Activated CD4-positive, alpha-beta T cell treated with anti-CD3 and anti-CD28 coated beads, Interleukin-2, amount 50 U/mL, for 1 hour (primary cell): ENCODE measurements around the gene PITPNC1.
"Not testable (repeated sequence)": the region's sequence is repeated elsewhere in the genome, so short reads cannot be mapped to it uniquely, and the experiment has no call there.

Experiments used
- DNase-seq: peaks from one replicate; pipeline ENCODE4 v3.0.0-alpha.2; 2020

Gene PITPNC1

GRCh38 chr17:67633751-67634211 is 256.7 kb downstream of the PITPNC1 start:
- DNase-seq, result no peak

DNA sequence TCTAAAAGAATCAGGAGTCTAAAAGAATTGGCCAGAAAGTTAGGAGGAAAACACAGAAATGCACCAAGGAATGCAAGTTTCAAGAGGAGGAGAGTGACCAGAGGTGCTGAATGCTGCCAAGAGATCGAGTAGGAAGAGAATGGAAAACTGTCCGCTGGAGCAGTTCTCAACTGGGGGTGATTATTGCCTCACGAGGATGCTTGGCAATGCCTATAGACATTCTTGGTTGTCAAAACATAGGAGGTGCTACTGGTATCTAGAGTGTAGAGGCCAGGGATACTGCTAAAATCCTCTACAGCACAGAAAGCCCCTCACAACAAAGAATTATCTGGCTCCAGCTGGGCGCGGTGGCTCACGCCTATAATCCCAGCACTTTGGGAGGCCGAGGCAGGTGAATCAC is 258.6 kb downstream of the PITPNC1 start:
- no peak for DNase-seq

- DNase-seq, result no peak
Observed at GRCh38 chr17:67636312-67636711, 259.2 kb downstream of the PITPNC1 start.

- DNase-seq, result no peak
Observed at GRCh38 chr17:67636834-67637520, 259.9 kb downstream of the PITPNC1 start.

DNA sequence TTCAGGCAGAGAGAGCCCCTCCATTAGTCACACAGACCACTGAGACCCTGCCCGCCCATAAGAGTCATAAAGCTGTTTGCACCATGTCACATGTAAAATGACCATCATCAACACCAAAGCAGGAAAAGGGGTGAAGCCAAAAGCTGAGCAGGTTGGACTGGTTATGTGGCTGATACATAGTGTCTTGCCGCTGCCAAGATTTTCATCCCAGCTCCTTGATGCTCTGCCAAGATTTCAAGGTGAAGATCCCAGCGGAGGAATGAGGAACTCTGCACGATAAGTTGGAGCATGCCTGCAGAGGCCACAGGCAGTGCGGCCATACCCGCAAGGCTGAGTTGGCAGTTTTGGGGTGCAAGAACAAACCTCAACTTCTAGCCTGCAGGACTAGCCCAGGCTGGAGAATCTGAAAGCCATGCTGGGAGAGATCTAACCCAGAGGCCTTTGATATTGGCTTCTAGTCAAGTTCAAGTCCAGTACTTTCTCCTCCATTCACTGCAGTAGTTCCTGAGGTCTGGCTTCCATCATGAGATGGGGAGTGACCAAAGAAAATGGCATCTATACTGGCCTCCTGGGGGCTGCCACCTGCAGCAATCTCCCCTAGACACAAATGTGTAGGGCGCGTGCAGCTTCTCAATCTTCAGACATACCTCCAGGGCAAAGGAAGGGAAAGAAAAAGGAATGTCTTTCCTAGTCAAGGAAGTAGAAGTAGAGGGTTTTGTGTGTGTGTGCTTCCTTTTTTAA is 261.0 kb downstream of the PITPNC1 start:
- DNase-seq, result no peak

DNA sequence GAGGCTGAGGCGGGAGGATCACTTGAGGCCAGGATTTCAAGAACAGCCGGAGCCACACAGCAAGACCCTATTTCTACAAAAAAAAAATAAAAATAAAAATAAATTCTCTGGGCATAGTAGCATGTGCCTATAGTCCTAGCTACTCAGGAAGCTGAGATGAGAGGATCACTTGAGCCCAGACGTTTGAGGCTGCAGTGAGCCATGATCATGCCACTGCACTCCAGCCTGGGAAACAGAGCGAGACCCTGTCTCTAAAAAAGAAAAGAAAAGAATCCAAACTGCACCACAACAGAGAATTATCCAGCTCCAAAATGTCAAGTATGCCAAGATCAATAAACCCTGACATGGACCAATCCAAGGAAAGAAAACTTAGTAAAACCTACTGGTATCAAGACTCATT is 261.8 kb downstream of the PITPNC1 start:
- DNase-seq, result no peak

- no peak for DNase-seq
Observed at GRCh38 chr17:67639555-67639954, 262.5 kb downstream of the PITPNC1 start.

- no peak for DNase-seq
Observed at GRCh38 chr17:67639979-67640378, 262.9 kb downstream of the PITPNC1 start.

DNA sequence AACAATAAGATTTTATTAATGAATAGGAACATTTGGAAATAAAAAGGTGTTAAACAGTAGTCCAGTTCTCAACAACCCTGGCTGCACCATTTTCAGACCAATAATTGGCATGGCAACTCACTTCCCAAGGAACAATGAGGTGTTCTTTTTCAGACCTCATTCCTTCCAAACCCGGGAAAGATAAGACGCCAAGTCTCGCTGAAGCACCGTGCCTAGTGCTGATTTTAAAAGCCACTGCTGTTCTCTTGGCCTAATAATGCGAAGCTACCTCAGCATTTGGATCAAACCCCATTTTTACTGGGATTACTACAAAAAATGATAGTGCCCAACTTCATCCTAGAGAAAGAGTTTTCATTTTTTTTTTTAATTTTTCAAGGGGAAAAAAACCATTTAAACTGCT is 265.4 kb downstream of the PITPNC1 start:
- DNase-seq, result no peak

GRCh38 chr17:67644061-67644460 is 267.0 kb downstream of the PITPNC1 start:
- no peak for DNase-seq

GRCh38 chr17:67645195-67645594 is 268.1 kb downstream of the PITPNC1 start:
- not testable (repeated sequence) for DNase-seq

GRCh38 chr17:67646472-67646871 is 269.4 kb downstream of the PITPNC1 start:
- DNase-seq, result no peak

GRCh38 chr17:67647482-67647881 is 270.4 kb downstream of the PITPNC1 start:
- no peak for DNase-seq

DNA sequence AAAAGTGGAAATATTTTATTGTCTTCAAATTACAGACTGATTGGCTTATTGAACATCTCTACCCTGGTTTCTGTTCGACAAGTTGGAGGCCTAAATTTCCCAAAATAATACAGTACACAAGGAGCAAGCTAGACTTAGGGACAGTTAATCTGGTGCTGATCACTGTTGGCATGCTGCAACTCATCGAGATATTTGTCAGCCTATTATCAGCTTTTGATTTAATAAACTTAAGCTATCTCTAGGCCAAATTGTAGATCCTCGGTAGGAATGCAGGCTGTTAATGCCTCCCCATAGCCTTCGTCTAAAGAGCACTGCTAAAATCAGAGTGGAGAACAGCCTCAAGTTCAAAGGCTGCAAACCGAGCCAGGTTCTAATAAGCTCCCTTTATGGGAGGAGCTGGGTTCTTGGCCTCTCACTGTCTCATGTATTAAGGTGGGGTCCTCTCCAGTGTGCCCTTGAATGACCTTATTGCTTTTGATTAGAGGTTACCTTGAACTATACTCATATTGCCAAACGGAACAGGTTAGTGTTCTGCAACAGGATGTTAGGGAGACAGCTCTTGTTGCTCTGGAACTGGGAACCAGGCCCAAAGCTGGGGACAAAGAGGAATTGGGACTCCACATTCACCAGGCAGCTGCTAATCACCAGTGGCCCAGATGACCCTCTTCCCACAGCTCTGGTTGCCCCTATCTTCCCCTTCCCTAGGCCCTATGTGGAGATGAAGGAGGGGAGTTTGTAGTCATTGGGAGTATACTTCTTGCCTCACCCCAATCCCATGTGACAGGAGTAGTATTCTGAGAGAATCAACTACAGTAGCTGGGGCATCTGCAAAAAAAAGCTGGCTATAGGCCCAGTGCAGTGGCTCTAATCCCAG is 271.2 kb downstream of the PITPNC1 start:
- no peak for DNase-seq

- DNase-seq, result not testable (repeated sequence)
Observed at GRCh38 chr17:67648906-67649295, 271.8 kb downstream of the PITPNC1 start.

DNA sequence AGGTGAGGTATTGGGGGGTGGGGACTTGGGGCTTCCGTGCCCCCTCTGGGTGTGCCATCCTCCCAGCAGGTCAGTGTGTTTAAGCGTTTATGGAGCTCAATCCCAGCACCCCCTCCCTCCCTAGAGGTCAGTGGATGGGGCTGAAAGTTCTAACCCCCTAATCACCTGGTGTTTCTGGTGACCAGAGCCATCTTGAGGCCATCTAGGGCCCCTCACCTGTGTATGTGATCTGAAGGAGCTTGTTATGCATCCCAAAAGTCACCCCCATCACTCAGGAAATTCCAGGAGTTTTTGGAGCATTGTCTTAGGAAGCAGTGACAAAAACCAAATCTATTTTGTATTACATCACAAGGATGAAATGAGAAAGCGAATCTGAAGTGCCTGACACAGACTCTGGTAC is 272.8 kb downstream of the PITPNC1 start:
- DNase-seq, result no peak

- not testable (repeated sequence) for DNase-seq
Observed at GRCh38 chr17:67651218-67651579, 274.1 kb downstream of the PITPNC1 start.

- no peak for DNase-seq
Observed at GRCh38 chr17:67652433-67652832, 275.4 kb downstream of the PITPNC1 start.

DNA sequence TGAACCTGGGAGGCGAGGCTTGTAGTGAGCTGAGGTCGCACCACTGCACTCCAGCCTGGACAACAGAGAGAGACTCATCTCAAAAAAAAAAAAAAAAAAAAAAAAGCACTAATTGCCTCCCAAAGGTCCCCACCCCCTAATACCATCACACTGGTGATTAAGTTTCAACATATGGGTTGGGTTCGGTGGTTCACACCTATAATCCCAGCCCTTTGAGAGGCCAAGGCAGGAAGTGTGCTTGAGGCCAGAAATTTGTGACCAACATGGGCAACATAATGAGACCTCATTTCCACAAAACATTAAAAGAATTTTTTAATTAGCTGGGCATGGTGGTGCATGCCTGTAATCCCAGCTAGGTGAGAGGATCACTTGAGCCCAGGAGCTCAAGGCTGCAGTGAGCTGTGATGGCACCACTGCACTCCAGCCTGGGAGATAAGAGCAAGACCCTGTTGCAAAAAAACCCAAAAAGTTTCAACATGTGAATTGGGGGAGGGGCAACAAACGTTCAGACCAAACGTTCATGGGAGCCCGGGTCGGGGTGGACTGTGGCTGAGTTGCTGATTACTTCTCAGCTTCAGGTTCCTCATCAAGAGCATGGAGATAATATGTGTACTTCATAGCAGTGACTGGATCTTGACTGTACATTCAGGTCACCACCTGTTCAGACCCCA is 278.5 kb downstream of the PITPNC1 start:
- DNase-seq, result no peak

- DNase-seq, result no peak
Observed at GRCh38 chr17:67656494-67657203, 279.6 kb downstream of the PITPNC1 start.

DNA sequence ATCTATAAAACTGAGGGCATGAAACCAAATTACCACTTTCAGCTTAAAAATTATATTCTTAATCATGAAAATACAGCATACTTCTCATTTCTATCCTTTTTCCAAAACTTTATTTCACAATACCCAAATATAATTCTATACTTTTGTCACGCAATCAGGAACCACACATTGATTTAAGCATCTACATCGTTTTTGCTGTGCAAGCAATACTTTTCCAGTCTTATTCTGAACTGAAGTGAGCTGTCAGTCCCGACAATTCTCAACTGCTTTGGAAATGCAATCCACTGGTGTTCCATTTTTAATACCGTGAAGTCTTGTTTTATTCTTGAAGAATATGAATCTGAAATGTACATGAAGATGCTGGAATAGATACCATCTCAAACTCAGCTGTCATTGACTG is 280.5 kb downstream of the PITPNC1 start:
- DNase-seq, result no peak

GRCh38 chr17:67658265-67658664 is 281.2 kb downstream of the PITPNC1 start:
- no peak for DNase-seq
